ENCODE results near the gene GGA3.

GGA3 gene

GRCh38 chr17:75237100-75238014 is 24.0 kb downstream of the GGA3 start:
- H3K4me3 Mint-ChIP-seq, result no peak overlapping the region
- H3K9me3 Mint-ChIP-seq, result no peaks in the 10 kb centered on the region
- peak overlapping the region; percentile 45 for H3K27ac Mint-ChIP-seq
- DNase-seq, result no peak
- peaks cover 15% of the 10 kb centered on the region for H3K4me1 Mint-ChIP-seq
- no peak for TF ChIP-seq CTCF (IDR thresholded peaks at IDR 0.05)
- H3K27me3 Mint-ChIP-seq (ENCODE audit: low read depth, poor library complexity), result no peaks in the 10 kb centered on the region
- peaks cover 49% of the 10 kb centered on the region for H3K36me3 Mint-ChIP-seq (ENCODE audit: low read depth)

GRCh38 chr17:75232786-75233185 is 28.6 kb downstream of the GGA3 start:
- Mint-ChIP-seq H3K4me3 (no peak overlapping the region), H3K36me3 (ENCODE audit: low read depth) (peaks cover 65% of the 10 kb centered on the region)
- no peak for TF ChIP-seq CTCF (IDR thresholded peaks at IDR 0.05)

GRCh38 chr17:75231741-75232464 is 29.5 kb downstream of the GGA3 start:
- Mint-ChIP-seq H3K9me3 (no peaks in the 10 kb centered on the region), H3K27me3 (ENCODE audit: low read depth, poor library complexity) (no peaks in the 10 kb centered on the region), H3K4me1 (no peaks in the 10 kb centered on the region), H3K36me3 (ENCODE audit: low read depth) (peaks cover 60% of the 10 kb centered on the region), H3K4me3 (no peak overlapping the region), H3K27ac (no peak overlapping the region)
- TF ChIP-seq CTCF (IDR thresholded peaks at IDR 0.05), result no peak
- no peak for DNase-seq

More at GRCh38 chr17:75232786-75233185, 28.6 kb downstream of the GGA3 start:
- no peaks in the 10 kb centered on the region for H3K9me3 Mint-ChIP-seq
- H3K4me1 Mint-ChIP-seq, result no peaks in the 10 kb centered on the region
- H3K27me3 Mint-ChIP-seq (ENCODE audit: low read depth, poor library complexity), result no peaks in the 10 kb centered on the region
- H3K27ac Mint-ChIP-seq, result peak overlapping the region; percentile 37
- DNase-seq, result no peak

- no peaks in the 10 kb centered on the region for H3K27me3 Mint-ChIP-seq (ENCODE audit: low read depth, poor library complexity)
- H3K36me3 Mint-ChIP-seq (ENCODE audit: low read depth), result peaks cover 64% of the 10 kb centered on the region
- no peaks in the 10 kb centered on the region for H3K4me1 Mint-ChIP-seq
- no peaks in the 10 kb centered on the region for H3K9me3 Mint-ChIP-seq
- no peak for DNase-seq
- H3K4me3 Mint-ChIP-seq, result no peak overlapping the region
- no peak for TF ChIP-seq CTCF (IDR thresholded peaks at IDR 0.05)
- no peak overlapping the region for H3K27ac Mint-ChIP-seq
These were observed 30.3 kb downstream of the GGA3 start for GRCh38 chr17:75231071-75231470.

- Mint-ChIP-seq H3K4me3 (no peak overlapping the region), H3K27ac (no peak overlapping the region), H3K27me3 (ENCODE audit: low read depth, poor library complexity) (no peaks in the 10 kb centered on the region), H3K4me1 (no peaks in the 10 kb centered on the region), H3K9me3 (no peaks in the 10 kb centered on the region), H3K36me3 (ENCODE audit: low read depth) (peaks cover 68% of the 10 kb centered on the region)
- no peak for TF ChIP-seq CTCF (IDR thresholded peaks at IDR 0.05)
- DNase-seq, result no peak
These were observed 32.6 kb downstream of the GGA3 start for GRCh38 chr17:75228847-75229246.

Data from nephron progenitor cell (in vitro differentiated cells).